Suprapubic skin (tissue), 4 donors: Measurements from ENCODE around the gene ENOX2. TPM values are rescaled to one million over a fixed set of nuclear protein-coding genes. Genes with fewer than 3 reads are reported as not detected.
"Not testable (repeated sequence)": the region's sequence is repeated elsewhere in the genome, so short reads cannot be mapped to it uniquely, and the experiment has no call there.

Experiments used
- DNase-seq, 2 donors: peaks; one replicate each; pipeline ENCODE4 v3.0.0-alpha.2; 2019; ENCODE audit warnings: low spot score in 2 of 2
- H3K27ac ChIP-seq: fragments of 200-600 bp; sonication (generic); one replicate; pipeline ENCODE4 v1.5.1; 2019
- H3K27me3 ChIP-seq: fragments of 200-600 bp; sonication (generic); one replicate; pipeline ENCODE4 v1.5.1; 2019
- H3K36me3 ChIP-seq: fragments of 200-600 bp; sonication (generic); one replicate; pipeline ENCODE4 v1.5.1; 2019
- H3K4me1 ChIP-seq: fragments of 200-600 bp; sonication (generic); one replicate; pipeline ENCODE4 v1.5.1; 2019
- H3K4me3 ChIP-seq: fragments of 200-600 bp; sonication (generic); one replicate; pipeline ENCODE4 v1.5.1; 2019; ENCODE audit warnings: mild to moderate bottlenecking
- H3K9me3 ChIP-seq: fragments of 200-600 bp; sonication (generic); one replicate; pipeline ENCODE4 v1.5.1; 2019
- CTCF ChIP-seq, 2 donors: fragments of 200-600 bp in 1 of 2; fragments of 450-650 bp in 1 of 2; sonication (generic) in 1 of 2; IDR thresholded peaks; one replicate each; pipeline ENCODE4 v1.5.1; 2016 to 2019; ENCODE audit warnings: antibody characterized with exemption in 2 of 2, mild to moderate bottlenecking in 1 of 2, moderate library complexity in 1 of 2
- EP300 ChIP-seq: sonication (generic); formaldehyde crosslinking; IDR thresholded peaks from one replicate; pipeline ENCODE4 v1.6.1; 2017; ENCODE audit warnings: antibody characterized with exemption
- POLR2A ChIP-seq, 2 donors: fragments of 450-650 bp; IDR thresholded peaks; one replicate each; pipeline ENCODE4 v1.6.1; 2017; ENCODE audit warnings: antibody characterized with exemption in 2 of 2, mild to moderate bottlenecking in 2 of 2, moderate library complexity in 2 of 2
- POLR2AphosphoS5 ChIP-seq, 3 donors: sonication (generic); formaldehyde crosslinking; IDR thresholded peaks; one replicate each; pipeline ENCODE4 v1.6.1; 2017; ENCODE audit warnings: antibody characterized with exemption in 3 of 3
- WGBS: methylation state at CpG from one replicate; pipeline ENCODE4 v1.1.5; 2018; 5-methylcytosine and 5-hydroxymethylcytosine counted together
- total RNA-seq, 4 donors: library from RNA; depleted of rRNA; stranded (reverse); fragments of >200 nt; gene quantifications; one replicate each; pipeline ENCODE4 v1.1.0, GENCODE V29; 2016

Gene ENOX2
- total RNA-seq, 4 donors from 2014 or later, result 9.6 to 11.1 (median 10.7) TPM

- Histone ChIP-seq H3K36me3 (no peaks in the 10 kb centered on the region), H3K4me3 (no peak overlapping the region), H3K9me3 (no peaks in the 10 kb centered on the region), H3K27me3 (no peaks in the 10 kb centered on the region), H3K4me1 (no peaks in the 10 kb centered on the region), H3K27ac (no peak overlapping the region)
- TF ChIP-seq POLR2AphosphoS5 (IDR thresholded peaks at IDR 0.05), result no peak
- no peak for DNase-seq
- WGBS, result 44% methylated on average over 1 of the region's 1 CpG
Measured at GRCh38 chrX:130826249-130826648, 76.8 kb downstream of the ENOX2 start.

- no peak for DNase-seq
- H3K27ac ChIP-seq, result no peak overlapping the region
- 88% methylated on average over 2 of the region's 2 CpGs for WGBS
- H3K9me3 ChIP-seq, result no peaks in the 10 kb centered on the region
- H3K27me3 ChIP-seq, result no peaks in the 10 kb centered on the region
- H3K4me1 ChIP-seq, result no peaks in the 10 kb centered on the region
- H3K4me3 ChIP-seq, result no peak overlapping the region
- no peak for TF ChIP-seq EP300
- TF ChIP-seq POLR2AphosphoS5 (IDR thresholded peaks at IDR 0.05), result no peak
- no peak for TF ChIP-seq POLR2A (IDR thresholded peaks at IDR 0.05)
- TF ChIP-seq CTCF (IDR thresholded peaks at IDR 0.05), result no peak
- no peaks in the 10 kb centered on the region for H3K36me3 ChIP-seq
Measured at GRCh38 chrX:130825525-130825924, 77.5 kb downstream of the ENOX2 start.

GRCh38 chrX:130819367-130819766 is 83.6 kb downstream of the ENOX2 start:
- H3K4me3 ChIP-seq, H3K27ac ChIP-seq, DNase-seq, H3K9me3 ChIP-seq, H3K36me3 ChIP-seq, H3K27me3 ChIP-seq, H3K4me1 ChIP-seq: not testable (repeated sequence)
- WGBS, result 90% methylated on average over 4 of the region's 4 CpGs

GRCh38 chrX:130813932-130814331 is 89.1 kb downstream of the ENOX2 start:
- not testable (repeated sequence) for H3K9me3 ChIP-seq, H3K27me3 ChIP-seq, H3K4me1 ChIP-seq, DNase-seq, H3K27ac ChIP-seq, H3K4me3 ChIP-seq, H3K36me3 ChIP-seq
- 89% methylated on average over 3 of the region's 5 CpGs for WGBS

- Histone ChIP-seq H3K27me3 (no peaks in the 10 kb centered on the region), H3K4me1 (no peaks in the 10 kb centered on the region), H3K9me3 (no peaks in the 10 kb centered on the region), H3K4me3 (no peak overlapping the region), H3K36me3 (no peaks in the 10 kb centered on the region), H3K27ac (no peak overlapping the region)
- WGBS, result 81% methylated on average over 3 of the region's 3 CpGs
- TF ChIP-seq CTCF (IDR thresholded peaks at IDR 0.05), result no peak
- no peak for TF ChIP-seq EP300
- no peak for TF ChIP-seq POLR2A (IDR thresholded peaks at IDR 0.05)
- no peak for TF ChIP-seq POLR2AphosphoS5 (IDR thresholded peaks at IDR 0.05)
- DNase-seq, result no peak
Measured at GRCh38 chrX:130810561-130810960, 92.4 kb downstream of the ENOX2 start.

GRCh38 chrX:130805903-130806302 is 97.1 kb downstream of the ENOX2 start:
- no peak overlapping the region for H3K4me3 ChIP-seq
- no peaks in the 10 kb centered on the region for H3K27me3 ChIP-seq
- DNase-seq, result no peak
- H3K36me3 ChIP-seq, result no peaks in the 10 kb centered on the region
- no peaks in the 10 kb centered on the region for H3K4me1 ChIP-seq
- 32% methylated on average over 2 of the region's 2 CpGs for WGBS
- no peaks in the 10 kb centered on the region for H3K9me3 ChIP-seq
- no peak for TF ChIP-seq CTCF (IDR thresholded peaks at IDR 0.05)
- TF ChIP-seq POLR2A (IDR thresholded peaks at IDR 0.05), result no peak
- TF ChIP-seq POLR2AphosphoS5 (IDR thresholded peaks at IDR 0.05), result no peak
- no peak for TF ChIP-seq EP300
- no peak overlapping the region for H3K27ac ChIP-seq

- Histone ChIP-seq H3K27ac (no peak overlapping the region), H3K4me1 (no peaks in the 10 kb centered on the region), H3K4me3 (no peak overlapping the region), H3K9me3 (no peaks in the 10 kb centered on the region), H3K36me3 (no peaks in the 10 kb centered on the region), H3K27me3 (no peaks in the 10 kb centered on the region)
- TF ChIP-seq CTCF (IDR thresholded peaks at IDR 0.05) (no peak), POLR2A (IDR thresholded peaks at IDR 0.05) (no peak), POLR2AphosphoS5 (IDR thresholded peaks at IDR 0.05) (no peak), EP300 (no peak)
- WGBS, result 79% methylated on average over 1 of the region's 1 CpG
- DNase-seq, result no peak
Measured at GRCh38 chrX:130803537-130803936, 99.5 kb downstream of the ENOX2 start.
